HG02970 (cell line): ENCODE data around the gene DENND5B.
"Not testable (repeated sequence)": the region's sequence is repeated elsewhere in the genome, so short reads cannot be mapped to it uniquely, and the experiment has no call there.

Experiments used
- ATAC-seq: cut with Tn5 transposase; IDR thresholded peaks from one replicate; pipeline ENCODE4 v1.9.1; 2021; ENCODE audit warnings: mild to moderate bottlenecking, moderate library complexity, moderate number of reproducible peaks; ENCODE audit not compliant: unreplicated experiment, low FRiP score

Gene DENND5B

GRCh38 chr12:31477687-31478086, 113.2 kb downstream of the DENND5B start:
- no peak for ATAC-seq

GRCh38 chr12:31476437-31476836, 114.5 kb downstream of the DENND5B start:
- no peak for ATAC-seq

DNA sequence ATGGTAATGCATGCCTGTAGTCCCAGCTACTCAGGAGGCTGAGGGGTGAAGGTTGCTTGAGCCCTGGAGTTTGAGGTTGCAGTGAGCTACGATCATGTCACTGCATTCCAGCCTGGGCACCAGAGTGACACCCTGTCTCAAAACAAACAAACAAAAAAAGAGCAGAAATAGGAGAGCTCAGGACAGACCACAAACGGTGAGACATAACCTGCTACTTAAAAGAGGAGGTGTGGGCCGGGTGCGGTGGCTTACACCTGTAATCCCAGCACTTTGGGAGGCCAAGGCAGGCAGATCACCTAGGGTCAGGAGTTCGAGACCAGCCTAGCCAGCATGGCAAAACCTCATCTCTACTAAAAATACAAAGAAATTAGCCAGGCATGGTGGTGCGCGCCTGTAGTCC, 115.3 kb downstream of the DENND5B start:
- ATAC-seq = not testable (repeated sequence)

DNA sequence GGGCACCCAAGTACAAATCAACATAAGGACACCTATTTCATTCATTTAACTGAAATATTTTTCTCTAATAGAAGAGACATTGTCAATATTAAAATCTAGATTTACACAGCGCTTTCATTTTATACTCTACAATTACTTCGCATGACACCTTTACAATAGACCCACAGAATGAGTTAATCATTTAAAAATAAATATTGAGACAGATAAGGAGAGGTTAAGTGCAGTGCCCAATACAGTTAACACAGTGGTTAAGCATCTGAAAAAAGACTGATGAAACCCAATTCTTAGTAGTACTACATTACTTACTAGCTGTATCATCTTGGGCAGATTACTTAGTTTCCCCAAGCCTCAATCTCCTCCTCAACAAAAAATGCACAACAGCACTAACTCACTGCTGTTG, 116.2 kb downstream of the DENND5B start:
- ATAC-seq = no peak

DNA sequence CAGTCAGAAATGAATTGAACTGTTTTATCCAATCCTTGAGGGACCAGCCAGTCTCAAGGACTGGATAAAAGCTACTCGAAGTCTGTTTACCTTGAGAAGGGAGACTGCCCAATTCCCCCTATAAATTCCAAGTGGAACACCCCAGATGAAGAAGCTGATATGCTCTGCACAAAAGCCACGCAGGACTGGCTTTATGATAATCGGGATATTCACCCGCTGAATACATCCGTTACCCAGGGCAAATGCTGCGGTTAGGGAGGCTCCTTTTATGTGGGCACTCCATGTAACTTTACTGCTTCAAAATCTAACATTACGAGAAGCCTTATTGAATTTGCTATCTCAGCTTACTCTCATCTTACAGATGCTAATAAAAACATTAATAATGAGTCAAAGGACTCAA, 119.1 kb downstream of the DENND5B start:
- ATAC-seq = no peak

DNA sequence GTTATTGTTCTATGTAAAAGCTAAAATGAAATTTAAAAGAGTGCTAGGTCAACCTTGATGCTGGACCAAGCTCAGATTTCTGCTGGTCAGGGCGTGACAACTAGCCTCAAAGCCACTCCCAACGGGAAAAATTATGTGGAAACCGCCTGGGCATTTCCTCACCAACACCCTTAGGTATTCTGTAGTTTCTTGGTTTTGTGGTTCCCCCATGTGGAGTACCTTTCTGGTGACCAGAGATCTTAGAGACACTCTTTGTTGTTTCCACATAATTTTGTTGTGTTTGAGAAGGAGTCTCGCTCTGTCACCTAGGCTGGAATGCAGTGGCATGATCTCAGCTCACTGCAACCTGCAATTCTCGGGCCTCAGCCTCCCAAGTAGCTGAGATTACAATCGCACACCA, 119.9 kb downstream of the DENND5B start:
- ATAC-seq = no peak

DNA sequence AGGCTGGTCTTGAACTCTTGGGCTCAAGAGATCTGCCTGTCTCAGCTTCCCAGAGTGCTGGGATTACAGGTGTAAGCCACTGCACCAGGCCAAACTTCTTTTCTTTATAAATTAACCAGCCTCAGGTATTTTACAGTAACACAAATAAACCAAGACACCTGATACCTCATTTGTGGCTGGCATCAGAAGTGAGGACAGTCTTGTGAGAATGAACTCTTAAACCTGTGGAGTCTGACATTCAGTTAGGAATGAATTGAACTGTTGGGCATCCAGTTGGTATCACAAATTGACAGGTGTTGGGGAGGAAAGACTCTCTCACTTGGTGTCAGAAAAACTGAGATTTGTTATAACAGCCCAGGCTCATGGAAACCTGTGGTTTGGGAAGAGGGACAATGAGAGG, 120.5 kb downstream of the DENND5B start:
- no peak for ATAC-seq

DNA sequence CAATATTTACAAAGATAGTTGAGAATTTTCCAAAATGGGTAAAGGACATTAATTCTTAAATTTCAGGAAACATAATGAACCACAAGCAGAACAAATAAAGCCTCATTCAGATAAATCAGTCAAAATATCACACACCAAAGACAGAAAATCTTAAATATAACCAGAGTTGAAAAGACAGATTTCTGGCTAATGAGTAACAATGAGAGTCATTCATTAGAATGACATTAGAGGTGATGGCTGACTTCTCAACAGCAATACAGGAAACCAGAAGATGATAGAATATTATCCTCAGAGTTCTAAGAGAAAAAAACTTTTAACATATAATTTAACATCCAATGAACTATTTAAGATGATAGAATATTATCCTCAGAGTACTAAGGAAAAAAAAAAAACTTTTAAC, 124.2 kb downstream of the DENND5B start:
- no peak for ATAC-seq

DNA sequence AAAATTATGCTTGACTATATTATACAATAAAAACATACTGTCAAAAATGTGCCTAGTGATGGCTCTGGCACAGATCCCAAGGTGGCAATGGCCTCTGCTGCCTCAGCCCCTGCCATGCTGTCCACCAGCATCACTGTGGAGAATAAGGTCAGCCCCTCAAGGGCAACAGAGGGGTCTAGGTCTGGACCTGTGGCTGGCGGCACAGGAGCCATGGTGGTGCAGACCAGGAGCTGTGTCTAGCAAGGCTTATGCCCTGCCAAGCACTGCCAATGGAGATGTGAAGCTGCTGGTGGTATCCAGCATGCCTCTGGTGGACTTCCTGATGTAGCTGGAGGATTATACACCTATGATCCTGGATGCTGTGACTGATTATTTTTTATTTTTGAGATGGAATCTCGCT, 125.9 kb downstream of the DENND5B start:
- ATAC-seq = no peak

DNA sequence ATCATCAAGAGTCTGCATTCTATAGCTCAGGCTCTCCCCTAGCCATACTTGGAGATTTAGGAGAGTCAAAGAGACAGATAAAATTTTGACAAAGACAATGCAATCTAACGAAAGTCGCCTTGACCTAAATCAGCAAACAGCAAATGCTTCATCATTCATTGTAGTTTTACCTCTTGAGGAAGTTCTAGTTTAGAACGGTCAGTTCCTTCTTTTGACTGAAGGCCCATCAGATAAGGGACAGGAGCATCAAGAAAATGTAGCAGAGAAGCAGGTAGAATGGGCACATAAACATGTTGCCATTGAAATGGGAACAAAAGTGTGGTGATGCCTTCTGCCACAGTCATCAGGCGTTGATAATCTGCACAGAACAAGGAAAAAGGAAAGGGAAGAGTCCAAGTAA, 130.9 kb downstream of the DENND5B start:
- ATAC-seq = no peak

DNA sequence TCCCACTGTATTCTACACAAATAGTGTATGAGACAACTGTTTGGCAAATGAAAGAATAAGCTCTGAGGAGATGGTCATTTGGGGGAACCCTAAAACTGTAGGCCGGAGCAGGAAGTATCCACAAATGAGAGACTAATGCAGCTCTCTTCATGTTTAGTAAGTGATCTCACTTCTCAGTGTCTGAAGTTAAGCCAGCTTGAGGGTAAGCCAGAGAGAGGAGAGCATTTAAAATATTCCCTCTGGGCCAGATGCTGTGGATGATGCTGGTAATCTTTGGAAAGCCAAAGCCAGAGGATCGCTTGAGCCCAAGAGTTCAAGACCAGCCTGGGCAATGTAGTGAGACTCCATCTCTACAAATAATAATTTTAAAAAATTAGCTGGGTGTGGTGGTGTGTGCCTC, 134.4 kb downstream of the DENND5B start:
- no peak for ATAC-seq

DNA sequence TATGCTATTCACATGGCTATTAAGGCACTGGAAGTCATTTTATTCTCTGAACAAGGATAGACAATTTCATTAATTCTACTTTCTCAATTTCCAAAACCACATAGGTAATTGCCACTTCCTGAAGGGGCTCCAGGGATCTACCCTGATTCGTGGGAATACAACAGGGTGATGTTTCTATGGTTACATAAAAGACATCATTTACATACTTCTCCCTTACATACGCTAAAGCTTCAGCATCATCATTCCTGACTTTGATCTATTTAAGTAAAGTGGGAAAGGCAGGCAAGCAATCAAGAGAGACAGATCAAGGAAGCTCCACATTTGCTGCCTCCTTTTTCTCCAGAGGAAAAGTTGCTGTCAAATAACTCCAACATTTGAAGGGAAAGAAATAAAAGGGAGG, 146.2 kb downstream of the DENND5B start:
- no peak for ATAC-seq

- ATAC-seq = no peak
Observed at GRCh38 chr12:31440586-31440985, 150.3 kb downstream of the DENND5B start.

- ATAC-seq = no peak
Observed at GRCh38 chr12:31440134-31440533, 150.8 kb downstream of the DENND5B start.

GRCh38 chr12:31431721-31432240, 159.2 kb downstream of the DENND5B start:
- ATAC-seq = no peak

DNA sequence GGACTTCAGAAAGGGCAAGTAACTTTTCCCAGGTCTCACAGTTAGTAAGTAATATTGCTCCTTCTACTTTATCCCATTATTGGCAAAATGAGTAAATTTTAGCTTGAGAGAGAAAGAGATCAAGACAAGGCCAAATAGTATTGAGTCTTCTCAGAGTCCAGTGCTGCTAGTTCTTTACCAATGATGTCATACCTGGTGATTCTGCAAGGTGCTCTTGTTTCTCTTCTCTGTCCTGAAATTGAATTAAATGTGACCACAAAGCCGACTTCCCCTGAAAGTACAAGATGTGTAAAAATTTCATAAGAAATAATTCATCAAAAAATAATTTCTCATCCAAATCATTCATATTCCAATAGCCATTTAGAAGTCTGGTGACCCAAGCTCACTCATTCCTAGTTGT, 167.5 kb downstream of the DENND5B start:
- ATAC-seq = no peak

DNA sequence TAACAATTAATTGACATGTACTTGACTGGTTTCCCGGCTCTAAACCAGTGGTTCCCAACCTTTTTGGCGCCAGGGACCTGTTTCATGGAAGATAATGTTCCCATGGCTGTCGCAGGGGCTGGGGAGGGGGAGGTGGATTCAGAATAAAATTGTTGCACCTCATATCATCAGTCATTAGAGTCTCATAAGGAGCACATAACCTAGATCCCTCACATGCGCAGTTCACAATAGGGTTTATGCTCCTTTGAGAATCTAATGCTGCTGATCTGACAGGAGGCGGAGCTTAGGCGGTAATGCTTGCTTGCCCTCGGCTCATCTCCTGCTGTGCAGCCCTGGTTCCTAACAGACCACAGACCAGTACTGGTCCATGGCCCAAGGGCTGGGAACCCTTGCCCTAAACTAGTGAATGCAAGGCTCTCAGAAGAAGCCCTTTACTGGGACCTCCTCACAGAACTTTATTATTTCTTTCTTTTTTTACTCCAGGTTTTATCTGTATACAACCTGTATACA, 178.6 kb downstream of the DENND5B start:
- ATAC-seq = no peak

GRCh38 chr12:31408763-31409162, 182.2 kb downstream of the DENND5B start:
- ATAC-seq = no peak

GRCh38 chr12:31407562-31407961, 183.4 kb downstream of the DENND5B start:
- ATAC-seq = no peak

GRCh38 chr12:31406345-31406744, 184.6 kb downstream of the DENND5B start:
- no peak for ATAC-seq

GRCh38 chr12:31405021-31405420, 185.9 kb downstream of the DENND5B start:
- no peak for ATAC-seq

GRCh38 chr12:31403099-31403607, 187.8 kb downstream of the DENND5B start:
- ATAC-seq = not testable (repeated sequence)
